Spleen (tissue), 7 donors: Measurements from ENCODE around the gene PTPRE.

Experiments used
- POLR2AphosphoS5 ChIP-seq, 3 donors: sonication (generic); formaldehyde crosslinking; IDR thresholded peaks; one replicate each; pipeline ENCODE4 v1.5.1; 2017; ENCODE audit warnings: antibody characterized with exemption in 3 of 3
- TF ChIP-seq, protein P1 (sequence below), 11 experiments: fragments of 200-600 bp in 7 of 11; fragments of 450-650 bp in 4 of 11; sonication (generic) in 4 of 11; IDR thresholded peaks in 8 of 11; conservative IDR thresholded peaks in 3 of 11; 1 replicate in 7 of 11; 2 replicates in 4 of 11; pipeline versions ENCODE4 v1.4.0 to v1.8.0; 2016 to 2021; ENCODE audit warnings: antibody characterized with exemption in 11 of 11, inconsistent platforms in 4 of 11, mild to moderate bottlenecking in 1 of 11
- donor health status: DM: no; HTN: no; CAD: no; lungs with moderate emphysema.
- donor health status: DM: no; HTN: no; CAD: no.
- donor health status: DM: no; HTN: no; CAD: no.

GRCh38 chr10:128032466-128032865 is 125.6 kb downstream of the PTPRE start:
- TF ChIP-seq, protein P1, sequence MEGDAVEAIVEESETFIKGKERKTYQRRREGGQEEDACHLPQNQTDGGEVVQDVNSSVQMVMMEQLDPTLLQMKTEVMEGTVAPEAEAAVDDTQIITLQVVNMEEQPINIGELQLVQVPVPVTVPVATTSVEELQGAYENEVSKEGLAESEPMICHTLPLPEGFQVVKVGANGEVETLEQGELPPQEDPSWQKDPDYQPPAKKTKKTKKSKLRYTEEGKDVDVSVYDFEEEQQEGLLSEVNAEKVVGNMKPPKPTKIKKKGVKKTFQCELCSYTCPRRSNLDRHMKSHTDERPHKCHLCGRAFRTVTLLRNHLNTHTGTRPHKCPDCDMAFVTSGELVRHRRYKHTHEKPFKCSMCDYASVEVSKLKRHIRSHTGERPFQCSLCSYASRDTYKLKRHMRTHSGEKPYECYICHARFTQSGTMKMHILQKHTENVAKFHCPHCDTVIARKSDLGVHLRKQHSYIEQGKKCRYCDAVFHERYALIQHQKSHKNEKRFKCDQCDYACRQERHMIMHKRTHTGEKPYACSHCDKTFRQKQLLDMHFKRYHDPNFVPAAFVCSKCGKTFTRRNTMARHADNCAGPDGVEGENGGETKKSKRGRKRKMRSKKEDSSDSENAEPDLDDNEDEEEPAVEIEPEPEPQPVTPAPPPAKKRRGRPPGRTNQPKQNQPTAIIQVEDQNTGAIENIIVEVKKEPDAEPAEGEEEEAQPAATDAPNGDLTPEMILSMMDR (IDR thresholded peaks at IDR 0.05 in 8 of 11, conservative IDR thresholded peaks at IDR 0.05 in 3 of 11): no peak
- no peak for TF ChIP-seq POLR2AphosphoS5 (IDR thresholded peaks at IDR 0.05)
